Stimulated activated naive CD8-positive, alpha-beta T cell treated with anti-CD3 and anti-CD28 coated beads, Interleukin-15, amount 100 ng/mL, for 72 hours (primary cell): ENCODE results near the gene DOCK4.

Experiments
- ATAC-seq: fragments of 150-1000 bp; cut with Tn5 transposase; 2 replicates; pipeline ENCODE4 v1.10.0; 2021; ENCODE audit warnings: mild to moderate bottlenecking, moderate library complexity
- DNase-seq, 2 donors: peaks; one replicate each; pipeline ENCODE4 v3.0.0; 2021 to 2022
- H3K27ac Mint-ChIP-seq, 2 donors: one replicate each; pipeline ENCODE4 v1.8.0; 2022; ENCODE audit warnings: mild to moderate bottlenecking in 2 of 2, mixed read lengths in 2 of 2, moderate library complexity in 2 of 2
- H3K27me3 Mint-ChIP-seq: one replicate; pipeline ENCODE4 v1.8.0; 2022; ENCODE audit warnings: mixed read lengths
- H3K4me1 Mint-ChIP-seq: one replicate; pipeline ENCODE4 v1.8.0; 2022; ENCODE audit warnings: mild to moderate bottlenecking, mixed read lengths
- H3K4me3 Mint-ChIP-seq, 2 donors: one replicate each; pipeline ENCODE4 v1.8.0; 2022; ENCODE audit warnings: mild to moderate bottlenecking in 2 of 2, mixed read lengths in 2 of 2, moderate library complexity in 1 of 2
- H3K9me3 Mint-ChIP-seq, 2 donors: one replicate each; pipeline ENCODE4 v1.8.0; 2022; ENCODE audit warnings: mixed read lengths in 2 of 2

Gene DOCK4

GRCh38 chr7:111855161-111855841 lies 350.9 kb downstream of the DOCK4 start:
- no peak overlapping the region for H3K27ac Mint-ChIP-seq
- no peak overlapping the region for H3K4me3 Mint-ChIP-seq
- peaks cover 16% of the 10 kb centered on the region for H3K27me3 Mint-ChIP-seq
- DNase-seq (no peak), ATAC-seq (peak; percentile 59)
- H3K4me1 Mint-ChIP-seq = no peaks in the 10 kb centered on the region
- peaks cover 5 to 7% of the 10 kb centered on the region in 2 donors for H3K9me3 Mint-ChIP-seq

DNA sequence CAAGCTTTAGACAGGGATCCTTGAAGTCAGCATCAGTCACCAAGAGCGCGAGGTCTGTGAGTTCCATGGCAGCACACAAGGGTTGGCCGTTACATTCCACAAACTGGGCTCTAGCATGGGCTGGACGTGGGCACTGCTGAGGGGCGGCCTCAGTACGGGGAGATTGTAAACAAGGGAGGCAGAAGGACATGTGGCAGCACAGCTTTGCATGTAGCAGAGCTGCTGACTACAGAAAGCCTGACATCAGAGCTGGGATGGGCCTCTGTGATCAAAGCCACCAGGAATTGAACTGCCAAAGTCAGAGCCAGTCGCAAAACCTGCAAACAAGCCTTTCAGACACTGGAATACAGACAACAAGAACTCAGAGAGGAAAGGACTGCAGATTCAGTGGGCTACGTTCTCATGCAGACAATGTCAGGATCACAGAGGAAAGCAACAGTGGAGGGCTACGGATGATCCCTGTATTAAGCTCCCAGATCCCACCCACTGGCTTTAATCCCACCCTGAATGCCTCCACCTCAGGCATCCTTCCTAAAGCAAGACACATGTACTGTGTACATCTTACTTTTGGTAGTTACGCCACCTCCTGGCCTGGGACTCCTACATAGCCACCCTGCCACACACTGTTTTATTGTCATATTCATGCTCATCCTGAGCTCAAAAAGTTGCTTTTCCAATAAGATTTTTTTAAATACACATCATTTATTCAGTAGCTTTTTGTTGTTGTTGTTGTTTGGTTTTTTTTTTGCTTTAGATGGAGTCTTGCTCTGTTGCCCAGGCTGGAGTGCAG lies 352.8 kb downstream of the DOCK4 start:
- H3K4me1 Mint-ChIP-seq = no peaks in the 10 kb centered on the region
- H3K27ac Mint-ChIP-seq = no peak overlapping the region
- H3K4me3 Mint-ChIP-seq = no peak overlapping the region
- peaks cover 20% of the 10 kb centered on the region for H3K27me3 Mint-ChIP-seq
- ATAC-seq = peak; percentile 31
- DNase-seq = no peak
- H3K9me3 Mint-ChIP-seq = peaks cover 12 to 16% of the 10 kb centered on the region in 2 donors

GRCh38 chr7:111852081-111852480 lies 354.1 kb downstream of the DOCK4 start:
- Mint-ChIP-seq H3K4me3 (no peak overlapping the region), H3K4me1 (no peaks in the 10 kb centered on the region), H3K27ac (no peak overlapping the region), H3K9me3 (peaks cover 16 to 19% of the 10 kb centered on the region in 2 donors), H3K27me3 (peaks cover 20% of the 10 kb centered on the region)
- no peak for DNase-seq
- ATAC-seq = no peak

GRCh38 chr7:111846898-111847297 lies 359.3 kb downstream of the DOCK4 start:
- H3K27me3 Mint-ChIP-seq = peaks cover 9% of the 10 kb centered on the region
- H3K4me1 Mint-ChIP-seq = peaks cover 4% of the 10 kb centered on the region
- no peak overlapping the region for H3K27ac Mint-ChIP-seq
- H3K4me3 Mint-ChIP-seq = no peak overlapping the region
- DNase-seq (no peak), ATAC-seq (no peak)
- H3K9me3 Mint-ChIP-seq = peaks cover 16 to 19% of the 10 kb centered on the region in 2 donors

GRCh38 chr7:111845853-111846252 lies 360.3 kb downstream of the DOCK4 start:
- peaks cover 14 to 19% of the 10 kb centered on the region in 2 donors for H3K9me3 Mint-ChIP-seq
- H3K4me1 Mint-ChIP-seq = peaks cover 7% of the 10 kb centered on the region
- ATAC-seq (no peak), DNase-seq (no peak)
- no peak overlapping the region for H3K27ac Mint-ChIP-seq
- H3K4me3 Mint-ChIP-seq = no peak overlapping the region
- peaks cover 9% of the 10 kb centered on the region for H3K27me3 Mint-ChIP-seq

GRCh38 chr7:111844904-111845671 lies 361.1 kb downstream of the DOCK4 start:
- H3K4me3 Mint-ChIP-seq = no peak overlapping the region
- H3K4me1 Mint-ChIP-seq = peaks cover 7% of the 10 kb centered on the region
- peaks cover 7 to 11% of the 10 kb centered on the region in 2 donors for H3K9me3 Mint-ChIP-seq
- H3K27me3 Mint-ChIP-seq = peaks cover 2% of the 10 kb centered on the region
- H3K27ac Mint-ChIP-seq = no peak overlapping the region
- DNase-seq (no peak), ATAC-seq (no peak)

DNA sequence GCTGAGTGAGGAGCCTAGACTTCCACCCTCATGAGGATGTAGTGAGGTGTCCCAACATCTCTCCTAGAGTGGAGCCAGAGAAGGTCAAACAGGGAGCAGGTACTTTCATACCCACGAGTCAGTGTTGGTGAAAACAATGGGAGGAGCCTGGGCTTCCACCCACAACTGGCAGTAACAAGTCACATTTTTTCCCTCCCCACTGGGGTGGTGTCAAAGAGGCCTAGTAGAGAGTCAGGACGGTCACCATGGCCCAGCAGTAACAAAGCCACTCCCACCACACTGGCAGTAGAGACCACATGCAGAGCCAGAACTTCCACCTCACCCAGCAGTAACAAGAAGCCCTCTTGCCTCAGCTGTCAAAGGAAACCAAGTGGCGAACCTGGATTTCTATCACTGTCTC lies 363.7 kb downstream of the DOCK4 start:
- Mint-ChIP-seq H3K27ac (no peak overlapping the region), H3K4me3 (no peak overlapping the region), H3K9me3 (peaks cover 0 to under 1% of the 10 kb centered on the region in 2 donors), H3K27me3 (no peaks in the 10 kb centered on the region), H3K4me1 (peaks cover 7% of the 10 kb centered on the region)
- DNase-seq = no peak
- ATAC-seq = peak; percentile 23

GRCh38 chr7:111841596-111842205 lies 364.5 kb downstream of the DOCK4 start:
- ATAC-seq = peak; percentile 28
- H3K9me3 Mint-ChIP-seq = peaks cover 0 to 5% of the 10 kb centered on the region in 2 donors
- DNase-seq = no peak
- peaks cover 7% of the 10 kb centered on the region for H3K4me1 Mint-ChIP-seq
- H3K27ac Mint-ChIP-seq = peak overlapping the region in 1 of 2 donors; percentile 78
- H3K4me3 Mint-ChIP-seq = no peak overlapping the region
- H3K27me3 Mint-ChIP-seq = peaks cover 3% of the 10 kb centered on the region

DNA sequence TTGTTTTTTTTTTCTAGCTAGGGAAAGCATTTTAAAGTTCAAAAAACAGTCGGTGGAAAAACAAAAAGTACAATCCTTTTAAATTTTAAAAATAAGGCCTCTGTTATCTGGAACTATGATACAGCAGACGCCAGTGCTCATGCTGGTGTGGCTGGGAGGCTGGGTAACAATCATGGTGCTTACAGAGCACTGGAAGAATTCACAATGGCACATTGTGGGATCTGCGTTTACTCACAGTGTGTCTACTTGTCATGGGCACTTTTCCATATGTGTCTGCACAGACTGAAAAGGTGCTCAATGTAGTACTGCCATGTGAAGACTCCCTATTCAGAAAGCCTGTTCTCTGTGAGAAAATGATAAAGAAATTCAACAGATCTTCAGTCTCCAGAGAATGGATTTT lies 365.7 kb downstream of the DOCK4 start:
- ATAC-seq (no peak), DNase-seq (no peak)
- Mint-ChIP-seq H3K4me3 (no peak overlapping the region), H3K9me3 (peaks cover 0 to 10% of the 10 kb centered on the region in 2 donors), H3K27ac (no peak overlapping the region), H3K4me1 (peaks cover 7% of the 10 kb centered on the region), H3K27me3 (peaks cover 8% of the 10 kb centered on the region)

DNA sequence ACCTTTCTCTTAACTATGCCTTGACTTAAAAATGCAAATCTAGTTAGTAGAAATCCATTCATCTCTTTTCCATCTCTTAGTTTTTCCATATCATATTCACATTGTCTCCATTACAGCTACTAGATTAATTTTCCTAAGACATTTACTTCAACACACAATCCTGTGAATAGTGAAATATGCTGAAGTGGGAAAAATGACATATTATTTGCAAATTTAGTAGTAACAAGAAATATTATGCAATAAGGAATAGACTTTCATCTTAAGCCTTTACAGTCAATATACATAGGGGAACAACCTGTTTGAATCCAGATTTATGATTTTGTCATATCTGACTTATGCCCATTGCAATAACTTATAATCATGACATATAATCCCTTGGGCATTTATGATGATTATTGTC lies 366.9 kb downstream of the DOCK4 start:
- DNase-seq (no peak), ATAC-seq (no peak)
- H3K4me1 Mint-ChIP-seq = peaks cover 7% of the 10 kb centered on the region
- no peak overlapping the region for H3K27ac Mint-ChIP-seq
- peaks cover 0 to 10% of the 10 kb centered on the region in 2 donors for H3K9me3 Mint-ChIP-seq
- no peak overlapping the region for H3K4me3 Mint-ChIP-seq
- peaks cover 8% of the 10 kb centered on the region for H3K27me3 Mint-ChIP-seq

DNA sequence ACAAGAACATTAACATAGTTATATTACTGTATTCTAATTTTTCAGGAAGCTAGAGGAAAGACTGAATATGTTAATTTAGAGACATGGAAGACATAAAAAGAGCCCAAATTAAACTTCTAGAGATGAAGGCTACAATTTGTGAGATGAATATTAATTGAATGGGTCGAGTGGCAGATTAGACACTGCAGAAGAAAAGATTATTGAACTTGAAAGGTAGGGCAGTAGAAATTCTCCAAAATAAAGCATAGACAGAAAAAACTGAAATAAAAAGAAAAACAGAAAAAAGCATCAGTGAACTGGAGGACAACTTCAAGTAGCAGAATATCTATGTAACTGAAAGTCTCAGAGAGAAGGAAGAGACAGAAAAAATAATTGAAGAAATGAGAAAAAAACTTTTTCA lies 369.6 kb downstream of the DOCK4 start:
- peaks cover 0 to 10% of the 10 kb centered on the region in 2 donors for H3K9me3 Mint-ChIP-seq
- no peak overlapping the region for H3K27ac Mint-ChIP-seq
- H3K27me3 Mint-ChIP-seq = peaks cover 8% of the 10 kb centered on the region
- no peak for DNase-seq
- ATAC-seq = no peak
- H3K4me1 Mint-ChIP-seq = peaks cover under 1% of the 10 kb centered on the region
- H3K4me3 Mint-ChIP-seq = no peak overlapping the region

GRCh38 chr7:111835066-111835465 lies 371.1 kb downstream of the DOCK4 start:
- H3K4me3 Mint-ChIP-seq = no peak overlapping the region
- ATAC-seq (no peak), DNase-seq (no peak)
- H3K27me3 Mint-ChIP-seq = peaks cover 16% of the 10 kb centered on the region
- H3K4me1 Mint-ChIP-seq = no peaks in the 10 kb centered on the region
- no peak overlapping the region for H3K27ac Mint-ChIP-seq
- H3K9me3 Mint-ChIP-seq = peaks cover 0 to 10% of the 10 kb centered on the region in 2 donors

DNA sequence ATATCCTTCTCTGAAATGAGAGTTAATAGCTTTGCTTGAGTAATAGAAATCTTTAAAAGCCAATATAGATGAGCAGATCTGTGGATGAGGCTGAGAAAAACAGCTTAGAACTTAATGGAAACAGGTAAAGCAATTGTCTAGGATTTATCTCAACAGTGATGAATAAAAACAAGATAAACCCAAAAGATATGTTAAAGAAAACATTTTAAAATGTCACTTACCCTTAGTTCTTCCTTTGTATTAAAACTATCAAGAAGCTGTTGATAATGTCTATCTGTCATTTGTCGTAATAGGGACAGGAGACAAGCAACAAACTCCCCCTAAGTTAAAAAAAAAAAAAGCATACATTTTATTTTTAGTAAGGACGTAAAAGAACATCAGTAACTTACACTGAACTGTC lies 371.8 kb downstream of the DOCK4 start:
- H3K27ac Mint-ChIP-seq = no peak overlapping the region
- peaks cover 0 to 10% of the 10 kb centered on the region in 2 donors for H3K9me3 Mint-ChIP-seq
- no peaks in the 10 kb centered on the region for H3K4me1 Mint-ChIP-seq
- peaks cover 16% of the 10 kb centered on the region for H3K27me3 Mint-ChIP-seq
- no peak for ATAC-seq
- DNase-seq = no peak
- no peak overlapping the region for H3K4me3 Mint-ChIP-seq

GRCh38 chr7:111833466-111833865 lies 372.7 kb downstream of the DOCK4 start:
- Mint-ChIP-seq H3K9me3 (peaks cover 0 to 10% of the 10 kb centered on the region in 2 donors), H3K27me3 (peaks cover 16% of the 10 kb centered on the region), H3K4me3 (no peak overlapping the region), H3K4me1 (no peaks in the 10 kb centered on the region), H3K27ac (no peak overlapping the region)
- DNase-seq (no peak), ATAC-seq (no peak)

- DNase-seq (no peak), ATAC-seq (no peak)
- no peak overlapping the region for H3K4me3 Mint-ChIP-seq
- no peak overlapping the region for H3K27ac Mint-ChIP-seq
- peaks cover 0 to 10% of the 10 kb centered on the region in 2 donors for H3K9me3 Mint-ChIP-seq
- H3K27me3 Mint-ChIP-seq = peaks cover 16% of the 10 kb centered on the region
- no peaks in the 10 kb centered on the region for H3K4me1 Mint-ChIP-seq
Measured at GRCh38 chr7:111832174-111832573, 374.0 kb downstream of the DOCK4 start.
